Tibial artery (tissue), 4 donors: ENCODE results near the gene PKD1L1.

Experiments used
- DNase-seq, 2 donors: peaks; one replicate each; pipeline ENCODE4 v3.0.0-alpha.2; 2019
- H3K27ac ChIP-seq, 2 donors: fragments of 200-600 bp; sonication (generic) in 1 of 2; 1 replicate in 1 of 2; 2 replicates in 1 of 2; pipeline ENCODE4 v1.5.1; 2018 to 2019; ENCODE audit warnings: mild to moderate bottlenecking in 1 of 2
- H3K27me3 ChIP-seq, 2 donors: fragments of 200-600 bp; sonication (generic) in 1 of 2; one replicate each; pipeline versions ENCODE4 v1.5.1 to v1.6.0; 2016 to 2019
- H3K36me3 ChIP-seq, 3 donors: fragments of 200-600 bp; sonication (generic) in 2 of 3; one replicate each; pipeline ENCODE4 v1.5.1; 2016 to 2019; ENCODE audit warnings: mild to moderate bottlenecking in 2 of 3
- H3K4me1 ChIP-seq, 4 donors: fragments of 200-600 bp; sonication (generic) in 2 of 4; 1 replicate in 3 of 4; 2 replicates in 1 of 4; pipeline ENCODE4 v1.5.1; 2016 to 2019
- H3K4me3 ChIP-seq, 2 donors: fragments of 200-600 bp; sonication (generic) in 1 of 2; 1 replicate in 1 of 2; 2 replicates in 1 of 2; pipeline ENCODE4 v1.5.1; 2018 to 2019; ENCODE audit warnings: mild to moderate bottlenecking in 2 of 2
- H3K9me3 ChIP-seq, 3 donors: fragments of 200-600 bp; sonication (generic) in 1 of 3; one replicate each; pipeline ENCODE4 v1.5.1; 2016 to 2019
- CTCF ChIP-seq, 2 experiments: fragments of 200-600 bp in 1 of 2; fragments of 450-650 bp in 1 of 2; IDR thresholded peaks; one replicate each; pipeline ENCODE4 v1.5.1; 2017 to 2019; ENCODE audit warnings: antibody characterized with exemption in 2 of 2, mild to moderate bottlenecking in 1 of 2, moderate library complexity in 1 of 2
- intact Hi-C: fragments of 100-400 bp; cut with DNase I; formaldehyde crosslinking; loops from one replicate; pipeline ENCODE4 v1.15.0; 2023; ENCODE audit warnings: low total_unique reads

The PKD1L1 gene

GRCh38 chr7:47953822-47954221, 5.6 kb upstream of the PKD1L1 start:
- Histone ChIP-seq H3K36me3 (peaks cover 0 to 39% (median 21%) of the 10 kb centered on the region in 3 donors), H3K4me1 (no peaks in the 10 kb centered on the region), H3K27ac (no peak overlapping the region), H3K4me3 (no peak overlapping the region), H3K9me3 (no peaks in the 10 kb centered on the region), H3K27me3 (no peaks in the 10 kb centered on the region)
- intact Hi-C loops = no loop called here
- no peak for DNase-seq
- no peak for TF ChIP-seq CTCF (IDR thresholded peaks at IDR 0.05)

- TF ChIP-seq CTCF (IDR thresholded peaks at IDR 0.05) = no peak
- Histone ChIP-seq H3K9me3 (no peaks in the 10 kb centered on the region), H3K4me3 (no peak overlapping the region), H3K4me1 (no peaks in the 10 kb centered on the region), H3K27ac (no peak overlapping the region), H3K36me3 (peaks cover 0 to 33% (median 21%) of the 10 kb centered on the region in 3 donors), H3K27me3 (no peaks in the 10 kb centered on the region)
- intact Hi-C loops = no loop called here
- no peak for DNase-seq
Measured at GRCh38 chr7:47952224-47952623, 4.0 kb upstream of the PKD1L1 start.

- no peak for TF ChIP-seq CTCF (IDR thresholded peaks at IDR 0.05)
- Histone ChIP-seq H3K4me1 (no peaks in the 10 kb centered on the region), H3K4me3 (no peak overlapping the region), H3K9me3 (no peaks in the 10 kb centered on the region), H3K27ac (no peak overlapping the region), H3K27me3 (no peaks in the 10 kb centered on the region), H3K36me3 (peaks cover 0 to 24% (median 17%) of the 10 kb centered on the region in 3 donors)
- no peak for DNase-seq
- intact Hi-C loops = no loop called here
Measured at GRCh38 chr7:47951374-47951773, 3.1 kb upstream of the PKD1L1 start.

- Histone ChIP-seq H3K36me3 (peaks cover 0 to 18% (median 11%) of the 10 kb centered on the region in 3 donors), H3K27ac (no peak overlapping the region), H3K27me3 (no peaks in the 10 kb centered on the region), H3K9me3 (no peaks in the 10 kb centered on the region), H3K4me3 (no peak overlapping the region), H3K4me1 (no peaks in the 10 kb centered on the region)
- no peak for TF ChIP-seq CTCF (IDR thresholded peaks at IDR 0.05)
- DNase-seq = no peak
- intact Hi-C loops = no loop called here
Measured at GRCh38 chr7:47950714-47951113, 2.4 kb upstream of the PKD1L1 start.

- no peaks in the 10 kb centered on the region for H3K4me1 ChIP-seq
- no peak overlapping the region for H3K4me3 ChIP-seq
- H3K27me3 ChIP-seq = no peaks in the 10 kb centered on the region
- TF ChIP-seq CTCF (IDR thresholded peaks at IDR 0.05) = no peak
- no peak for DNase-seq
- intact Hi-C loops = no loop called here
- peaks cover 0 to 13% (median 8%) of the 10 kb centered on the region in 3 donors for H3K36me3 ChIP-seq
- H3K27ac ChIP-seq = no peak overlapping the region
- H3K9me3 ChIP-seq = no peaks in the 10 kb centered on the region
Measured at GRCh38 chr7:47949703-47950102, 1.4 kb upstream of the PKD1L1 start.

GRCh38 chr7:47947355-47947749, 914 bp downstream of the PKD1L1 start:
- H3K9me3 ChIP-seq = no peaks in the 10 kb centered on the region
- intact Hi-C loops = no loop called here
- no peak overlapping the region for H3K27ac ChIP-seq
- no peaks in the 10 kb centered on the region for H3K36me3 ChIP-seq
- no peak for DNase-seq
- H3K27me3 ChIP-seq = no peaks in the 10 kb centered on the region
- no peak overlapping the region for H3K4me3 ChIP-seq
- H3K4me1 ChIP-seq = no peaks in the 10 kb centered on the region
- TF ChIP-seq CTCF (IDR thresholded peaks at IDR 0.05) = no peak
